ENCODE results near the gene VAV1. TPM values are rescaled to one million over a fixed set of nuclear protein-coding genes. Genes with fewer than 3 reads are reported as not detected.

VAV1 gene
- polyA plus RNA-seq, 2 of the 4 experiments (the other 2 are of a cell fraction): 5.6 to 7.5 TPM

DNA sequence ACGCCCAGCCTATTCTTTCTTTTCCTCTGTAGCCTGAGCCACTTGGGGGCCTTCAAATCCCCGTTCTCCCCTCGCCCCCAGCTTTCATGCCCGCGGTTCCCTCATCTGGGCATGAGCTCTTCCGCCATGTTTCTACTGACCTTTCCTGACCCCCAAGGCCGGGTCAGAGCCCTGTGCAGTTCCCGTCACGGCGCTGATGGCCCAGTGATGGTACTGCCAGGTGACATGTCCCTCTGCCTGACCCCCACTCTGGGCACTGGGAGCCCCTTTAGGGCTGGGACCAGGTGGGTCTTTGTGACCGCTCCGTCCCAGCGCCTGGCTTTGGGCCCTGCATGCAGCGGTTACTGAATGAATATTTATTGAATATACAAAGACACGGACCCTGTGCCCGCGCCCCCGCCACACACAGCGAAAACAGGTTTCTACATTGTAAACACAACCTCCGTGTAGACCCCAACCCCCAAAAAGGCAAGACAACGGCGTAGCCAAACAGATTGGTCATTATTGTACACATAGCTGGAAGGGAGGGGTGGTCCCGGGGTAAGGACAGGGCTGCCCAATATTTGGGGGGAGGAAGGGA lies 42.8 kb upstream of the VAV1 start:
- no peak for ATAC-seq
- DNase-seq (ENCODE audit: low read depth in 1 of 2, low spot score in 1 of 2): no peak
- no peak for FAIRE-seq
- Histone ChIP-seq H3K27ac (peak overlapping the region; percentile 59 to 75; a peak in 5 of 6 replicates), H3K4me3 (no peak overlapping the region), H3K4me1 (peaks cover 25% of the 10 kb centered on the region), H3K9me3 (no peaks in the 10 kb centered on the region), H3K4me2 (peak overlapping the region; percentile 52)
- WGBS (ENCODE audit: missing lambda C conversion rate): 86% methylated on average over 23 of the region's 23 CpGs
- CTCF ChIA-PET: interaction anchor here (0.6 to 1.5 kb wide), 4 partner anchors 9 to 735 kb away, joined by 3 to 7 read pairs (median 4); partner anchors contain the start of gene GPR108
- no peak for TF ChIP-seq KDM5A (IDR thresholded peaks at IDR 0.05)
- no peak for TF ChIP-seq NR3C1 (IDR thresholded peaks at IDR 0.05)
- TF ChIP-seq, protein P1, sequence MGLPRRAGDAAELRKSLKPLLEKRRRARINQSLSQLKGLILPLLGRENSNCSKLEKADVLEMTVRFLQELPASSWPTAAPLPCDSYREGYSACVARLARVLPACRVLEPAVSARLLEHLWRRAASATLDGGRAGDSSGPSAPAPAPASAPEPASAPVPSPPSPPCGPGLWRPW (IDR thresholded peaks at IDR 0.05): no peak
- no peak for TF ChIP-seq MAFK (IDR thresholded peaks at IDR 0.05; ENCODE audit: partially characterized antibody)
- TF ChIP-seq ZNF302 (CRISPR knock-in tag; IDR thresholded peaks at IDR 0.05): no peak
- POLR2A ChIA-PET: interaction anchor here (0.5 kb wide), 1 partner anchor 83 kb away, joined by 3 read pairs; no protein-coding TSS in a partner anchor

DNA sequence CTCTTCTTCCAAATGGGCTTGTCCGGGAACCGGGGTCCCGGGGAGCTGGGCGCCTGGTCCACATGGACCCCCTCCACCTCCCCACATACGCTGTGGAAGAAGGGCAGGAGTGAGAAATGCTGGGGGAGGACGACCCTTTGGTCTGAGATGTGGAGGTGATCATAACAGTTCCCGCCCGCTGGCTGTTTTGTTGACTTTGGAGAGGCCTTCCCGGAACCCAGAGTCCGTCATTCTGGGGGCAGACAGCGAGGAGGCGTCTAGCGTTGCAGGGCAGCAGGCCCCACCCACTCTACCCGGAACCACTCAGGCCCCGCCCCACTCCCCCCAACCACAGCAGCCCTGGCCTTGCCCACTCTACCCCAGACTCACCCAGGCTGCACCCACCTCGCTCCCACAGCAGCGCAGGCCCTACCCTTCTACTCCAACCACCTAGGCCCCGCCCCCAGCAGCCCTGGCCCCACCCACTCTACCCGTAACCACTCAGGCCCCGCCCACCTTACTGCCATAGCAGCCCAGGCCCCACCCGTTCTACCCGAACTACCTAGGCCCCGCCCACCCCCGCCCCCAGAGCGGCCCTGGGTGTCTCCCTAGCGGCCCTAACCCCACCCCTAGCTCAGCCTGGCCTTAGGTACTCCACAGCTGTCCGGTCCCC lies 42.2 kb upstream of the VAV1 start:
- ATAC-seq: peak; percentile 60 to 85
- POLR2A ChIA-PET: no interaction called here

DNA sequence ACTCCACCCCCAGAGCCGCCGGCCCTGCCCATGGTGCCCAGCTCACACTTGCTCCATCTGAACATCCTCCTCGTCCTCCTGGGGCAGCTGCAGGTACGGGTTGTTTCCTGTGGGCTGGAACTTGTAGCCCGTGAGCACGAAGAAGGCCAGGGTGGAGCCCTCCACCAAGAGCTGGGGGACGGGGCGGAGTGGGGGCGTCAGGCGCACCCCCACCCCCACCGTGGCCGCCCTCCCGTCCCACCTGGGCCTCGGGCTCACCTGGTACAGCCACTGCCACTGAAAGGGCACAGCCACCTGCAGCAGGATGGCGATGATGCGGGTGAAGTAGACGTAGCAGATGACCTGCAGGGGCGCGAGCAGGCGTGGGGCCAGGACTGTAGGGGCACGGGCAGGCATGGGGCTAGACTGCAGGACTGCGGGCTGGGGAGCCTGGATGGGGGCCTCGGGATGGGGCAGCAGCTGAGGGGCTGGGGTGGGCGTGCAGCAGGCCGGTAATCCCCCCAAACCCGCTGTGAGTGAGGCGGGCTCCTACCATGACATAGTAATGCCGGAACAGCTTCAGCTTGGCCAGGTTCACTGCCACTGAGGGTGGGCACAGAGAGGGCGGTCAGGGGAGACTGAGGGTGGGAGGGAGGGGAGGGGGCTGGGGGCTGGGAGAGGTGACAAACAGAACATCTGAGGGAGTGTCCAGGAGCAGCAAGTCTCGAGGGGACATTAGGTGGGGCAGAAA lies 41.4 kb upstream of the VAV1 start:
- no peak for TF ChIP-seq HEYL (CRISPR knock-in tag; IDR thresholded peaks at IDR 0.05)
- peak overlapping the region; percentile 52; the same call in 2 of the 3 replicates for H3K4me2 ChIP-seq
- FAIRE-seq (no peak), ATAC-seq (no peak; a peak in 1 of 6 replicates), DNase-seq (ENCODE audit: low read depth in 1 of 2, low spot score in 1 of 2) (no peak)
- POLR2A ChIA-PET: no interaction called here
- H3K4me3 ChIP-seq: no peak overlapping the region
- H3K4me1 ChIP-seq: peaks cover 14% of the 10 kb centered on the region; the same call in 2 of the 3 replicates
- 93% methylated on average over 11 of the region's 30 CpGs for WGBS (ENCODE audit: missing lambda C conversion rate)
- H3K27ac ChIP-seq: peak overlapping the region in 1 of 2 experiments; percentile 75; a peak in 3 of 6 replicates
- CTCF ChIA-PET: interaction anchor here (0.6 to 1.0 kb wide), 2 partner anchors 131 to 214 kb away, joined by 3 read pairs; no protein-coding TSS in a partner anchor
- no peaks in the 10 kb centered on the region for H3K9me3 ChIP-seq

More for the DNA sequence above, 42.2 kb upstream of the VAV1 start:
- TF ChIP-seq NR3C1 (IDR thresholded peaks at IDR 0.05): no peak
- no peak for TF ChIP-seq EHMT2 (IDR thresholded peaks at IDR 0.05; ENCODE audit: low read depth)
- TF ChIP-seq CBX2 (IDR thresholded peaks at IDR 0.05; ENCODE audit: borderline replicate concordance, low read depth): no peak
- no peak for TF ChIP-seq CHD4 (IDR thresholded peaks at IDR 0.05; ENCODE audit: borderline replicate concordance)
- TF ChIP-seq ZSCAN20 (CRISPR knock-in tag; IDR thresholded peaks at IDR 0.05): no peak
- no peak for TF ChIP-seq NPAS2 (CRISPR knock-in tag; IDR thresholded peaks at IDR 0.05; ENCODE audit: borderline replicate concordance)
- no peak for TF ChIP-seq ESRRA (IDR thresholded peaks at IDR 0.05; ENCODE audit: borderline replicate concordance, low read length)
- TF ChIP-seq, protein P2, sequence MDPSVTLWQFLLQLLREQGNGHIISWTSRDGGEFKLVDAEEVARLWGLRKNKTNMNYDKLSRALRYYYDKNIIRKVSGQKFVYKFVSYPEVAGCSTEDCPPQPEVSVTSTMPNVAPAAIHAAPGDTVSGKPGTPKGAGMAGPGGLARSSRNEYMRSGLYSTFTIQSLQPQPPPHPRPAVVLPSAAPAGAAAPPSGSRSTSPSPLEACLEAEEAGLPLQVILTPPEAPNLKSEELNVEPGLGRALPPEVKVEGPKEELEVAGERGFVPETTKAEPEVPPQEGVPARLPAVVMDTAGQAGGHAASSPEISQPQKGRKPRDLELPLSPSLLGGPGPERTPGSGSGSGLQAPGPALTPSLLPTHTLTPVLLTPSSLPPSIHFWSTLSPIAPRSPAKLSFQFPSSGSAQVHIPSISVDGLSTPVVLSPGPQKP (IDR thresholded peaks at IDR 0.05; ENCODE audit: low read depth, low read length): no peak
- TF ChIP-seq KDM1A (IDR thresholded peaks at IDR 0.05; ENCODE audit: low read depth): no peak
- TF ChIP-seq ZNF302 (CRISPR knock-in tag; IDR thresholded peaks at IDR 0.05): no peak
- no peak for TF ChIP-seq FOSL2 (IDR thresholded peaks at IDR 0.05)
- no peak for TF ChIP-seq FOSL2 (CRISPR knock-in tag; IDR thresholded peaks at IDR 0.05)
- no peak for TF ChIP-seq EP300 (IDR thresholded peaks at IDR 0.05)
- no peak for TF ChIP-seq TP53 (CRISPR knock-in tag; IDR thresholded peaks at IDR 0.05)
- TF ChIP-seq KDM5A (IDR thresholded peaks at IDR 0.05): no peak
- no peak for TF ChIP-seq EHF (CRISPR knock-in tag; IDR thresholded peaks at IDR 0.05)
- DNase-seq (ENCODE audit: low read depth in 1 of 2, low spot score in 1 of 2) (peak; percentile 49 to 84), FAIRE-seq (no peak)
- H3K27ac ChIP-seq: peak overlapping the region; percentile 59 to 75; a peak in 5 of 6 replicates
- 41% methylated on average over 13 of the region's 27 CpGs for WGBS (ENCODE audit: missing lambda C conversion rate)
- H3K9me3 ChIP-seq: no peaks in the 10 kb centered on the region
- H3K4me3 ChIP-seq: no peak overlapping the region
- peaks cover 19% of the 10 kb centered on the region for H3K4me1 ChIP-seq
- CTCF ChIA-PET: interaction anchor here (0.6 to 1.0 kb wide), 3 partner anchors 132 to 734 kb away, joined by 3 to 4 read pairs (median 3); no protein-coding TSS in a partner anchor
- H3K4me2 ChIP-seq: peak overlapping the region; percentile 52

All from A549 (cell line).